ENCODE results near the gene PLEKHM3. TPM values are rescaled to one million over a fixed set of nuclear protein-coding genes. Genes with fewer than 3 reads are reported as not detected.

Gene PLEKHM3
- total RNA-seq, 1 donor: 13.8 TPM

GRCh38 chr2:207867905-207868304 lies 157.4 kb downstream of the PLEKHM3 start:
- TF ChIP-seq CTCF (IDR thresholded peaks at IDR 0.05; ENCODE audit: insufficient read depth, low read depth, low read length): no peak
- no peak for DNase-seq (ENCODE audit: low read depth)
- no peak overlapping the region for H3K4me3 ChIP-seq (ENCODE audit: low read depth, low read length)

- no peak for DNase-seq (ENCODE audit: low read depth)
- TF ChIP-seq CTCF (IDR thresholded peaks at IDR 0.05; ENCODE audit: insufficient read depth, low read depth, low read length): no peak
- H3K4me3 ChIP-seq (ENCODE audit: low read depth, low read length): no peak overlapping the region
Observed at GRCh38 chr2:207867056-207867455, 158.3 kb downstream of the PLEKHM3 start.

- no peak for DNase-seq (ENCODE audit: low read depth)
- H3K4me3 ChIP-seq (ENCODE audit: low read depth, low read length): no peak overlapping the region
- TF ChIP-seq CTCF (IDR thresholded peaks at IDR 0.05; ENCODE audit: insufficient read depth, low read depth, low read length): no peak
Observed at GRCh38 chr2:207865210-207865609, 160.1 kb downstream of the PLEKHM3 start.

- DNase-seq (ENCODE audit: low read depth): no peak
- no peak for TF ChIP-seq CTCF (IDR thresholded peaks at IDR 0.05; ENCODE audit: insufficient read depth, low read depth, low read length)
- H3K4me3 ChIP-seq (ENCODE audit: low read depth, low read length): no peak overlapping the region
Observed at GRCh38 chr2:207863345-207863744, 162.0 kb downstream of the PLEKHM3 start.

- no peak overlapping the region for H3K4me3 ChIP-seq (ENCODE audit: low read depth, low read length)
- no peak for TF ChIP-seq CTCF (IDR thresholded peaks at IDR 0.05; ENCODE audit: insufficient read depth, low read depth, low read length)
- DNase-seq (ENCODE audit: low read depth): no peak
Observed at GRCh38 chr2:207861789-207862188, 163.5 kb downstream of the PLEKHM3 start.

- TF ChIP-seq CTCF (IDR thresholded peaks at IDR 0.05; ENCODE audit: insufficient read depth, low read depth, low read length): no peak
- H3K4me3 ChIP-seq (ENCODE audit: low read depth, low read length): no peak overlapping the region
- no peak for DNase-seq (ENCODE audit: low read depth)
Observed at GRCh38 chr2:207860685-207861084, 164.6 kb downstream of the PLEKHM3 start.

GRCh38 chr2:207855591-207855990 lies 169.7 kb downstream of the PLEKHM3 start:
- no peak overlapping the region for H3K4me3 ChIP-seq (ENCODE audit: low read depth, low read length)
- no peak for TF ChIP-seq CTCF (IDR thresholded peaks at IDR 0.05; ENCODE audit: insufficient read depth, low read depth, low read length)
- DNase-seq (ENCODE audit: low read depth): no peak
